SK-N-SH (cell line): ENCODE results near the gene AMIGO2.

Experiments used
- CHD2 ChIP-seq: fragments of 150-350 bp; IDR thresholded peaks from 2 replicates; pipeline ENCODE4 v1.6.1; 2018; ENCODE audit warnings: low read length; ENCODE audit not compliant: partially characterized antibody
- EP300 ChIP-seq, 2 experiments: IDR thresholded peaks; 2 replicates each; pipeline versions ENCODE4 v1.4.0 to v1.6.1; 2012; ENCODE audit warnings: borderline replicate concordance in 1 of 2, low read depth in 1 of 2, low read length in 1 of 2
- EZH2phosphoT487 ChIP-seq: fragments of 200-600 bp; sonication (generic); IDR thresholded peaks from 2 replicates; pipeline ENCODE4 v1.6.1; 2017; ENCODE audit warnings: low read depth, mixed run types, mild to moderate bottlenecking, antibody characterized with exemption, moderate library complexity, borderline replicate concordance
- GABPA ChIP-seq: IDR thresholded peaks from 2 replicates; pipeline ENCODE4 v1.4.0; 2012; ENCODE audit warnings: low read depth, mild to moderate bottlenecking
- JUND ChIP-seq: IDR thresholded peaks from 2 replicates; pipeline ENCODE4 v1.4.0; 2012
- POLR2AphosphoS5 ChIP-seq: IDR thresholded peaks from 2 replicates; pipeline ENCODE4 v1.6.1; 2012; ENCODE audit warnings: low read depth, low read length
- RAD21 ChIP-seq: IDR thresholded peaks from 2 replicates; pipeline ENCODE4 v1.6.1; 2012; ENCODE audit warnings: mild to moderate bottlenecking, low read length
- SIN3A ChIP-seq: IDR thresholded peaks from 2 replicates; pipeline ENCODE4 v1.6.1; 2012; ENCODE audit warnings: low read depth, mild to moderate bottlenecking, low read length, moderate library complexity, borderline replicate concordance
- TAF1 ChIP-seq: IDR thresholded peaks from 2 replicates; pipeline ENCODE4 v1.6.1; 2012; ENCODE audit warnings: low read depth, mild to moderate bottlenecking, low read length, moderate library complexity, borderline replicate concordance
- TCF12 ChIP-seq: IDR thresholded peaks from 2 replicates; pipeline ENCODE4 v1.4.0; 2012
- YY1 ChIP-seq: IDR thresholded peaks from 2 replicates; pipeline ENCODE4 v1.4.0; 2012; ENCODE audit warnings: low read depth, mild to moderate bottlenecking
- TF ChIP-seq, protein P1 (sequence below): fragments of 200-600 bp; sonication (generic); IDR thresholded peaks from 2 replicates; pipeline ENCODE4 v1.6.1; 2017; ENCODE audit warnings: antibody characterized with exemption, mild to moderate bottlenecking, moderate library complexity
- TF ChIP-seq, protein P2 (sequence below): IDR thresholded peaks from 2 replicates; pipeline ENCODE4 v1.6.1; 2012; ENCODE audit warnings: mild to moderate bottlenecking, low read depth, low read length, moderate library complexity

DNA sequence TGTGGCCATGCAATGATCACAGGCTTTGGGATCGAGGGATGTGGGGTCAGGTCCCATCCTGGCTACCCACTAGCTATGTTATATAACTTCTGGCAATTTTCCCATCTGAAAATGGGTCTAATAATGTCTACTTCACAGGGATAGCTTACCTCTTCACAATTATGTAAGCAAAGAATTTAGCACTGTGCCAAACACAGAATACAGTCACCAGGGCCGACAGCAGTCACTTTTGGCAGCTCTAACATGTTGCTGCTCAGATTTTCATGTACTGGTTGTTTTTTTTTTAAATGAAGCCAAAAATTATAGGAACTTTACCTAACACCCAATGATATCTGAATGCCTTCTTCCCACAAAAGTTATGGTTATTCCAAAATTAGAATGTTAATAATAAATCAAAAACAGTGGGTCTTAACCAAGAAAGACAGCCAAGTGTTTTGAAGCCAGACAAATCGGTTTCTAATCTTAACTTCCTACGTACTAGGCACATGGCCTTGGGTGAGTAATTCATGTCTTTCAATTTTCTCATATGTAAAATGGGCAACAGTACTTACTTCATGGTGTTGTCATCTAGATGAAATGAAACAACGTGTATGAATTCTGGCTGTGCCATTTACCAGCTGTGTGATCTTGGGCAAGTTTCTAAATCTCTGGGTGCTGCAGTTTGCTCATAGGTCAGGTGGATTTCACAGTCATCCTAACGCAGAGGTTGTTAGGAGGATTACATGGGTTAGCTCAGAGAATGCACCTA, 13.3 kb downstream of the AMIGO2 start:
- TF ChIP-seq GABPA, result no peak
- no peak for TF ChIP-seq TCF12
- TF ChIP-seq JUND, result no peak
- TF ChIP-seq TAF1, result no peak
- TF ChIP-seq RAD21, result no peak
- TF ChIP-seq, protein P1, sequence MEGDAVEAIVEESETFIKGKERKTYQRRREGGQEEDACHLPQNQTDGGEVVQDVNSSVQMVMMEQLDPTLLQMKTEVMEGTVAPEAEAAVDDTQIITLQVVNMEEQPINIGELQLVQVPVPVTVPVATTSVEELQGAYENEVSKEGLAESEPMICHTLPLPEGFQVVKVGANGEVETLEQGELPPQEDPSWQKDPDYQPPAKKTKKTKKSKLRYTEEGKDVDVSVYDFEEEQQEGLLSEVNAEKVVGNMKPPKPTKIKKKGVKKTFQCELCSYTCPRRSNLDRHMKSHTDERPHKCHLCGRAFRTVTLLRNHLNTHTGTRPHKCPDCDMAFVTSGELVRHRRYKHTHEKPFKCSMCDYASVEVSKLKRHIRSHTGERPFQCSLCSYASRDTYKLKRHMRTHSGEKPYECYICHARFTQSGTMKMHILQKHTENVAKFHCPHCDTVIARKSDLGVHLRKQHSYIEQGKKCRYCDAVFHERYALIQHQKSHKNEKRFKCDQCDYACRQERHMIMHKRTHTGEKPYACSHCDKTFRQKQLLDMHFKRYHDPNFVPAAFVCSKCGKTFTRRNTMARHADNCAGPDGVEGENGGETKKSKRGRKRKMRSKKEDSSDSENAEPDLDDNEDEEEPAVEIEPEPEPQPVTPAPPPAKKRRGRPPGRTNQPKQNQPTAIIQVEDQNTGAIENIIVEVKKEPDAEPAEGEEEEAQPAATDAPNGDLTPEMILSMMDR, result no peak
- TF ChIP-seq POLR2AphosphoS5, result no peak
- TF ChIP-seq SIN3A, result no peak
- no peak for TF ChIP-seq EZH2phosphoT487
- no peak for TF ChIP-seq EP300 (IDR thresholded peaks at IDR 0.05; ENCODE audit: borderline replicate concordance in 1 of 2, low read depth in 1 of 2, low read length in 1 of 2)
- no peak for TF ChIP-seq YY1
- TF ChIP-seq, protein P2, sequence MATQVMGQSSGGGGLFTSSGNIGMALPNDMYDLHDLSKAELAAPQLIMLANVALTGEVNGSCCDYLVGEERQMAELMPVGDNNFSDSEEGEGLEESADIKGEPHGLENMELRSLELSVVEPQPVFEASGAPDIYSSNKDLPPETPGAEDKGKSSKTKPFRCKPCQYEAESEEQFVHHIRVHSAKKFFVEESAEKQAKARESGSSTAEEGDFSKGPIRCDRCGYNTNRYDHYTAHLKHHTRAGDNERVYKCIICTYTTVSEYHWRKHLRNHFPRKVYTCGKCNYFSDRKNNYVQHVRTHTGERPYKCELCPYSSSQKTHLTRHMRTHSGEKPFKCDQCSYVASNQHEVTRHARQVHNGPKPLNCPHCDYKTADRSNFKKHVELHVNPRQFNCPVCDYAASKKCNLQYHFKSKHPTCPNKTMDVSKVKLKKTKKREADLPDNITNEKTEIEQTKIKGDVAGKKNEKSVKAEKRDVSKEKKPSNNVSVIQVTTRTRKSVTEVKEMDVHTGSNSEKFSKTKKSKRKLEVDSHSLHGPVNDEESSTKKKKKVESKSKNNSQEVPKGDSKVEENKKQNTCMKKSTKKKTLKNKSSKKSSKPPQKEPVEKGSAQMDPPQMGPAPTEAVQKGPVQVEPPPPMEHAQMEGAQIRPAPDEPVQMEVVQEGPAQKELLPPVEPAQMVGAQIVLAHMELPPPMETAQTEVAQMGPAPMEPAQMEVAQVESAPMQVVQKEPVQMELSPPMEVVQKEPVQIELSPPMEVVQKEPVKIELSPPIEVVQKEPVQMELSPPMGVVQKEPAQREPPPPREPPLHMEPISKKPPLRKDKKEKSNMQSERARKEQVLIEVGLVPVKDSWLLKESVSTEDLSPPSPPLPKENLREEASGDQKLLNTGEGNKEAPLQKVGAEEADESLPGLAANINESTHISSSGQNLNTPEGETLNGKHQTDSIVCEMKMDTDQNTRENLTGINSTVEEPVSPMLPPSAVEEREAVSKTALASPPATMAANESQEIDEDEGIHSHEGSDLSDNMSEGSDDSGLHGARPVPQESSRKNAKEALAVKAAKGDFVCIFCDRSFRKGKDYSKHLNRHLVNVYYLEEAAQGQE, result no peak
- no peak for TF ChIP-seq CHD2
